ENCODE data around the gene TSPO2. TPM values are rescaled to one million over a fixed set of nuclear protein-coding genes. Genes with fewer than 3 reads are reported as not detected.
A peak's percentile ranks its signal among the peaks of the same experiment; 100 is the strongest.

Gene TSPO2
- total and polyA plus RNA-seq, 2 of the 4 experiments (the other 2 are of a cell fraction): not detected

- H2BK5ac ChIP-seq (ENCODE audit: low read depth, low read length, poor library complexity, severe bottlenecking): no peak overlapping the region
- no peak overlapping the region for H3K27ac ChIP-seq (ENCODE audit: insufficient read depth, low read length)
- DNase-seq (peak; percentile 78), ATAC-seq (ENCODE audit: low read depth) (peak; percentile 80)
- 0 out of 2 replicates have a peak overlapping the region, but pooled peaks have one; percentile 32 for H3K4ac ChIP-seq (ENCODE audit: low read depth, low read length)
- no peak overlapping the region for H2AK9ac ChIP-seq (replicated peaks; ENCODE audit: low read depth, low read length, poor library complexity)
- H2BK20ac ChIP-seq (ENCODE audit: low read depth, low read length): no peak overlapping the region
- ChIA-PET POLR2A (ENCODE audit: unreplicated experiment) (interaction anchor here (0.5 kb wide), 1 partner anchor 74 kb away, joined by 3 read pairs; no protein-coding TSS in a partner anchor), CTCF (interaction anchor here (2.1 kb wide), 1 partner anchor 30 kb away, joined by 10 read pairs; no protein-coding TSS in a partner anchor)
- H3K9me1 ChIP-seq (ENCODE audit: insufficient read depth, low read length): peaks cover 6% of the 10 kb centered on the region; the same call in 1 of the 2 replicates
- no peak overlapping the region for H2AK5ac ChIP-seq (ENCODE audit: low read depth, low read length)
- no peak overlapping the region for H2BK15ac ChIP-seq (ENCODE audit: low read depth, low read length)
- BruUV-seq (replicated peaks): no TSS peak
- H3K79me1 ChIP-seq (ENCODE audit: low read depth in 1 of 2, low read length in 2 of 2): no peaks in the 10 kb centered on the region
- WGBS, 2 experiments (ENCODE audit: extremely low coverage in 2 of 2, insufficient read length in 1 of 2): no CpG with 5 or more reads among the region's 4 CpGs
- dilution Hi-C loops (cut with HindIII; ENCODE audit: low sequenced_read_pairs, unreplicated experiment) (no loop called here), intact Hi-C loops (cut with micrococcal nuclease) (no loop called here), in situ Hi-C loops (cut with MboI; ENCODE audit: low sequenced_read_pairs) (no loop called here)
- no peak overlapping the region for H3K14ac ChIP-seq (replicated peaks; ENCODE audit: low read depth, low read length)
- peak overlapping the region; percentile 45 for H3K4me2 ChIP-seq (ENCODE audit: low read depth, low read length)
- H4K5ac ChIP-seq (ENCODE audit: low read depth, low read length): no peak overlapping the region
- H3K36me3 ChIP-seq (ENCODE audit: control insufficient read depth, insufficient read depth, low read length): no peaks in the 10 kb centered on the region
- H3K4me1 ChIP-seq (ENCODE audit: control insufficient read depth, insufficient read depth, low read length): peaks cover 11% of the 10 kb centered on the region
- no peak overlapping the region for H3K56ac ChIP-seq (ENCODE audit: extremely low read depth, insufficient read depth, low read length)
- H3K27me3 ChIP-seq (ENCODE audit: control insufficient read depth, insufficient read depth, low read length): peaks cover 16% of the 10 kb centered on the region
- no peak overlapping the region for H3K4me3 ChIP-seq (ENCODE audit: insufficient read depth, low read depth, low read length)
- H2BK120ac ChIP-seq (ENCODE audit: low read depth, low read length): no peak overlapping the region; the same call in 1 of the 2 replicates
- H4K8ac ChIP-seq (ENCODE audit: low read depth in 2 of 2, low read length in 2 of 2): no peak overlapping the region
- H4K91ac ChIP-seq (ENCODE audit: insufficient read depth, low read depth, low read length): no peak overlapping the region
- no peak overlapping the region for H3K18ac ChIP-seq (ENCODE audit: low read depth, low read length)
- peak overlapping the region; percentile 77 for H2AFZ ChIP-seq (replicated peaks; ENCODE audit: low read length, poor library complexity)
- no peaks in the 10 kb centered on the region for H4K20me1 ChIP-seq (ENCODE audit: insufficient read depth, low read length)
- H3K9me3 ChIP-seq (ENCODE audit: control insufficient read depth, insufficient read depth, low read length): no peaks in the 10 kb centered on the region
- H3K9ac ChIP-seq (ENCODE audit: low read depth, low read length): no peak overlapping the region
- H3K23ac ChIP-seq (ENCODE audit: low read depth, low read length): no peak overlapping the region
- no peak for TF ChIP-seq NFE2L2 (IDR thresholded peaks at IDR 0.05; ENCODE audit: low read depth, low read length)
- no peak for TF ChIP-seq CEBPB (IDR thresholded peaks at IDR 0.05; ENCODE audit: low read depth, low read length)
- no peak for TF ChIP-seq RFX5 (IDR thresholded peaks at IDR 0.05; ENCODE audit: low read depth, low read length)
- TF ChIP-seq MXI1 (IDR thresholded peaks at IDR 0.05; ENCODE audit: borderline replicate concordance, low read depth, low read length): no peak
- TF ChIP-seq POLR2A (IDR thresholded peaks at IDR 0.05; ENCODE audit: low read depth, low read length): no peak
- TF ChIP-seq, protein P1, sequence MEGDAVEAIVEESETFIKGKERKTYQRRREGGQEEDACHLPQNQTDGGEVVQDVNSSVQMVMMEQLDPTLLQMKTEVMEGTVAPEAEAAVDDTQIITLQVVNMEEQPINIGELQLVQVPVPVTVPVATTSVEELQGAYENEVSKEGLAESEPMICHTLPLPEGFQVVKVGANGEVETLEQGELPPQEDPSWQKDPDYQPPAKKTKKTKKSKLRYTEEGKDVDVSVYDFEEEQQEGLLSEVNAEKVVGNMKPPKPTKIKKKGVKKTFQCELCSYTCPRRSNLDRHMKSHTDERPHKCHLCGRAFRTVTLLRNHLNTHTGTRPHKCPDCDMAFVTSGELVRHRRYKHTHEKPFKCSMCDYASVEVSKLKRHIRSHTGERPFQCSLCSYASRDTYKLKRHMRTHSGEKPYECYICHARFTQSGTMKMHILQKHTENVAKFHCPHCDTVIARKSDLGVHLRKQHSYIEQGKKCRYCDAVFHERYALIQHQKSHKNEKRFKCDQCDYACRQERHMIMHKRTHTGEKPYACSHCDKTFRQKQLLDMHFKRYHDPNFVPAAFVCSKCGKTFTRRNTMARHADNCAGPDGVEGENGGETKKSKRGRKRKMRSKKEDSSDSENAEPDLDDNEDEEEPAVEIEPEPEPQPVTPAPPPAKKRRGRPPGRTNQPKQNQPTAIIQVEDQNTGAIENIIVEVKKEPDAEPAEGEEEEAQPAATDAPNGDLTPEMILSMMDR (conservative IDR thresholded peaks at IDR 0.05; ENCODE audit: low read depth, low read length): no peak
- 0 out of 2 replicates have a peak, but pooled peaks have one; percentile 33 for TF ChIP-seq FOS (IDR thresholded peaks at IDR 0.05; ENCODE audit: low read depth, low read length)
- no peak for TF ChIP-seq RCOR1 (IDR thresholded peaks at IDR 0.05; ENCODE audit: insufficient replicate concordance, low read length)
- no peak for TF ChIP-seq MAZ (IDR thresholded peaks at IDR 0.05; ENCODE audit: borderline replicate concordance, low read depth, low read length)
- no peak for TF ChIP-seq RAD21 (IDR thresholded peaks at IDR 0.05; ENCODE audit: low read length)
- 0 out of 2 replicates have a peak, but pooled peaks have one; percentile 16 for TF ChIP-seq MAFK (IDR thresholded peaks at IDR 0.05; ENCODE audit: low read depth, low read length)
- TF ChIP-seq SMC3 (IDR thresholded peaks at IDR 0.05; ENCODE audit: low read depth, low read length): no peak
- no peak for TF ChIP-seq CHD1 (IDR thresholded peaks at IDR 0.05; ENCODE audit: low read depth, low read length)
- no peak for TF ChIP-seq USF2 (IDR thresholded peaks at IDR 0.05; ENCODE audit: low read depth, low read length)
- TF ChIP-seq ELK1 (IDR thresholded peaks at IDR 0.05; ENCODE audit: borderline replicate concordance, low read depth, low read length): no peak
Measured at GRCh38 chr6:40997234-40997957, 44.9 kb upstream of the TSPO2 start.
